ENCODE data around the gene ARAF. TPM values are rescaled to one million over a fixed set of nuclear protein-coding genes. Genes with fewer than 3 reads are reported as not detected.

Gene ARAF
- total RNA-seq, 4 donors from 2014 or later, result 34.0 to 59.4 (median 45.8) TPM

GRCh38 chrX:47560179-47560933, 649 bp upstream of the ARAF start:
- intact Hi-C loops (cut with DNase I), result no loop called here
- H3K9me3 ChIP-seq, result no peaks in the 10 kb centered on the region
- peak overlapping the region; percentile 53 to 94 (median 81) for H3K27ac ChIP-seq
- H3K36me3 ChIP-seq, result peaks cover 7 to 22% of the 10 kb centered on the region in 2 donors
- peaks cover 0 to 9% of the 10 kb centered on the region in 2 donors for H3K4me1 ChIP-seq
- no peak for DNase-seq
- peak overlapping the region in 2 of 3 donors; percentile 10 to 49 for H3K4me3 ChIP-seq (replicated peaks in 1 of 3)
- H3K27me3 ChIP-seq, result no peaks in the 10 kb centered on the region
- TF ChIP-seq CTCF (IDR thresholded peaks at IDR 0.05) (no peak), POLR2A (IDR thresholded peaks at IDR 0.05) (no peak)
- WGBS, 2 donors, result 19 to 34% methylated on average over 10 to 15 of the region's 15 CpGs

GRCh38 chrX:47561659-47562151, 700 bp downstream of the ARAF start:
- intact Hi-C loops (cut with DNase I), result no loop called here
- 3 to 6% methylated on average over 6 to 9 of the region's 9 CpGs for WGBS, 2 donors
- Histone ChIP-seq H3K36me3 (peaks cover 9 to 30% of the 10 kb centered on the region in 2 donors), H3K4me3 (replicated peaks in 1 of 3) (peak overlapping the region in 2 of 3 donors; percentile 49 to 73), H3K27me3 (no peaks in the 10 kb centered on the region), H3K4me1 (peaks cover 0 to 9% of the 10 kb centered on the region in 2 donors), H3K27ac (peak overlapping the region in 2 of 3 donors; percentile 81 to 94), H3K9me3 (no peaks in the 10 kb centered on the region)
- TF ChIP-seq POLR2A (IDR thresholded peaks at IDR 0.05) (no peak), CTCF (IDR thresholded peaks at IDR 0.05) (no peak)
- no peak for DNase-seq

- DNase-seq, result no peak
- H3K27ac ChIP-seq, result no peak overlapping the region
- H3K36me3 ChIP-seq, result peaks cover 15 to 39% of the 10 kb centered on the region in 2 donors
- peaks cover 0 to 9% of the 10 kb centered on the region in 2 donors for H3K4me1 ChIP-seq
- H3K9me3 ChIP-seq, result no peaks in the 10 kb centered on the region
- intact Hi-C loops (cut with DNase I), result no loop called here
- H3K27me3 ChIP-seq, result no peaks in the 10 kb centered on the region
- 55 to 76% methylated on average over 4 to 6 of the region's 13 CpGs for WGBS, 2 donors
- TF ChIP-seq CTCF (IDR thresholded peaks at IDR 0.05) (no peak), POLR2A (IDR thresholded peaks at IDR 0.05) (no peak)
- H3K4me3 ChIP-seq (replicated peaks in 1 of 3), result no peak overlapping the region
Observed at GRCh38 chrX:47562615-47563243, 1.7 kb downstream of the ARAF start.

GRCh38 chrX:47563801-47564315, 2.9 kb downstream of the ARAF start:
- WGBS, 2 donors, result 92 to 95% methylated on average over 8 of the region's 8 CpGs
- DNase-seq, result no peak
- H3K36me3 ChIP-seq, result peaks cover 18 to 47% of the 10 kb centered on the region in 2 donors
- H3K9me3 ChIP-seq, result no peaks in the 10 kb centered on the region
- intact Hi-C loops (cut with DNase I), result no loop called here
- no peak overlapping the region for H3K4me3 ChIP-seq (replicated peaks in 1 of 3)
- peaks cover 0 to 9% of the 10 kb centered on the region in 2 donors for H3K4me1 ChIP-seq
- no peak overlapping the region for H3K27ac ChIP-seq
- TF ChIP-seq POLR2A (IDR thresholded peaks at IDR 0.05) (no peak), CTCF (IDR thresholded peaks at IDR 0.05) (no peak)
- no peaks in the 10 kb centered on the region for H3K27me3 ChIP-seq
